Endothelial cell of umbilical vein (primary cell): Measurements from ENCODE around the gene TNKS1BP1. TPM values are rescaled to one million over a fixed set of nuclear protein-coding genes. Genes with fewer than 3 reads are reported as not detected.

Source experiments
- BruUV-seq: library from RNA; stranded (reverse); fragments of 400-500 nt; replicated peaks from 2 replicates; lab custom pipeline; 2021; lab: Mats Ljungman, UMichigan
- CTCF ChIA-PET: fragments of 300-600, 350-600 bp; sonication (Branson Sonifier 250); formaldehyde crosslinking; loops from one replicate; lab custom pipeline; 2021; ENCODE audit warnings: antibody characterized with exemption, inconsistent platforms; lab: Charles Lee
- POLR2A ChIA-PET: fragments of 300-600, 350-600 bp; sonication (Branson Sonifier 250); formaldehyde crosslinking; loops from one replicate; lab custom pipeline; 2021; ENCODE audit warnings: antibody characterized with exemption, inconsistent platforms; lab: Charles Lee
- DNase-seq: peaks from one replicate; pipeline ENCODE4 v3.0.0-alpha.2; 2011; ENCODE audit warnings: low read depth, low spot score
- FAIRE-seq: peaks from 2 replicates; lab custom pipeline; 2011; peaks lifted over from hg19 to GRCh38; lab: Jason Lieb, UNC
- H2AFZ ChIP-seq: 2 replicates; pipeline ENCODE4 v1.6.0; 2012; ENCODE audit warnings: low read depth, low read length, control low read depth, inconsistent platforms
- H3K27ac ChIP-seq: 2 replicates; pipeline ENCODE4 v1.5.1; 2011; ENCODE audit warnings: low read depth, mild to moderate bottlenecking, control low read depth, low read length, moderate library complexity; ENCODE audit not compliant: insufficient read depth
- H3K27me3 ChIP-seq, 2 experiments: 2 replicates each; pipeline versions ENCODE4 v1.6.0 to v1.6.1; 2011; ENCODE audit warnings: low read length in 2 of 2, mixed read lengths in 1 of 2; ENCODE audit not compliant: control insufficient read depth in 2 of 2, insufficient read depth in 2 of 2
- H3K36me3 ChIP-seq, 2 experiments: 2 replicates in 1 of 2; 3 replicates in 1 of 2; pipeline ENCODE4 v1.5.1; 2011; ENCODE audit warnings: low read length in 2 of 2, mild to moderate bottlenecking in 1 of 2, moderate library complexity in 1 of 2; ENCODE audit not compliant: control insufficient read depth in 2 of 2, insufficient read depth in 2 of 2; ENCODE audit errors: extremely low read depth in 1 of 2
- H3K4me1 ChIP-seq: 3 replicates; pipeline ENCODE4 v1.5.1; 2011; ENCODE audit warnings: mild to moderate bottlenecking, low read length; ENCODE audit not compliant: control insufficient read depth, insufficient read depth; ENCODE audit errors: extremely low read depth
- H3K4me2 ChIP-seq: 2 replicates; pipeline ENCODE4 v1.6.1; 2011; ENCODE audit warnings: low read length, control low read depth, mixed read lengths; ENCODE audit not compliant: insufficient read depth
- H3K4me3 ChIP-seq, 3 experiments: fragments of 200-600 bp in 1 of 3; sonication (generic), shearing (Covaris generic) in 1 of 3; replicated peaks in 1 of 3; 2 replicates each; pipeline ENCODE4 v1.5.1; 2011 to 2016; ENCODE audit warnings: control low read depth in 3 of 3, low read length in 3 of 3, mild to moderate bottlenecking in 2 of 3, inconsistent platforms in 1 of 3, low read depth in 1 of 3, moderate library complexity in 1 of 3; ENCODE audit not compliant: insufficient read depth in 1 of 3
- H3K79me2 ChIP-seq: 2 replicates; pipeline ENCODE4 v1.6.0; 2012; ENCODE audit warnings: low read length, inconsistent platforms; ENCODE audit not compliant: control insufficient read depth, insufficient read depth
- H3K9ac ChIP-seq: replicated peaks from 2 replicates; pipeline ENCODE3; 2011; ENCODE audit warnings: low read length, control low read depth; ENCODE audit not compliant: insufficient read depth; ENCODE audit errors: extremely low read depth
- H3K9me1 ChIP-seq: replicated peaks from 3 replicates; pipeline ENCODE4 v1.6.0; 2011; ENCODE audit warnings: mild to moderate bottlenecking, low read length; ENCODE audit not compliant: control insufficient read depth, insufficient read depth; ENCODE audit errors: extremely low read depth
- H3K9me3 ChIP-seq: replicated peaks from 2 replicates; pipeline ENCODE4 v1.5.1; 2012; ENCODE audit warnings: low read length, inconsistent platforms; ENCODE audit not compliant: control insufficient read depth, insufficient read depth
- H4K20me1 ChIP-seq: replicated peaks from 2 replicates; pipeline ENCODE3; 2011; ENCODE audit warnings: mild to moderate bottlenecking, low read length; ENCODE audit not compliant: control insufficient read depth, insufficient read depth; ENCODE audit errors: extremely low read depth
- FOS ChIP-seq: IDR thresholded peaks from 2 replicates; pipeline ENCODE4 v1.6.1; 2011; ENCODE audit warnings: mild to moderate bottlenecking, low read length, moderate library complexity, borderline replicate concordance; ENCODE audit not compliant: insufficient read depth
- GATA2 ChIP-seq: IDR thresholded peaks from 2 replicates; pipeline ENCODE4 v1.7.0; 2011; ENCODE audit warnings: low read depth, mild to moderate bottlenecking, moderate library complexity, mixed read lengths, low read length; ENCODE audit not compliant: insufficient read length, insufficient read depth
- JUN ChIP-seq: IDR thresholded peaks from 2 replicates; pipeline ENCODE4 v1.6.1; 2011; ENCODE audit warnings: borderline replicate concordance, low read depth; ENCODE audit not compliant: insufficient read length, insufficient read depth
- POLR2A ChIP-seq: IDR thresholded peaks from 2 replicates; pipeline ENCODE4 v1.6.1; 2012; ENCODE audit warnings: low read depth, mild to moderate bottlenecking, control low read depth, low read length
- POLR2AphosphoS5 ChIP-seq: IDR thresholded peaks from 2 replicates; pipeline ENCODE4 v1.6.1; 2012; ENCODE audit warnings: low read depth, mild to moderate bottlenecking, control low read depth, low read length, moderate library complexity; ENCODE audit not compliant: insufficient read depth
- dilution Hi-C: fragments of 300-500 bp; cut with MboI; formaldehyde crosslinking; loops from one replicate; pipeline ENCODE4 v1.15.0; 2019; ENCODE audit warnings: low sequenced_read_pairs; ENCODE audit not compliant: extremely low pct_ligation_motif_present
- intact Hi-C: fragments of 100-400 bp; cut with micrococcal nuclease; formaldehyde crosslinking; loops from one replicate; pipeline ENCODE4 v1.10.0; 2022
- polyA plus RNA-seq, 4 experiments: library from polyadenylated mRNA; depleted of rRNA in 3 of 4; stranded (reverse) in 3 of 4; unstranded in 1 of 4; fragments of >200 nt; gene quantifications; 2 replicates each; pipeline versions ENCODE4 v1.2.1 to v1.2.3, GENCODE V29; 2011 to 2012; ENCODE audit warnings: missing spikeins in 1 of 4
- total RNA-seq: library from RNA; stranded (reverse); gene quantifications from 2 replicates; pipeline ENCODE4 v1.2.3, GENCODE V29; 2021

Gene TNKS1BP1
- total and polyA plus RNA-seq, 2 donors (not counting 3 experiments of a cell fraction or from before 2014, with no cell fraction given) = 54.6 to 111 TPM

- peaks cover 18% of the 10 kb centered on the region for H3K4me1 ChIP-seq
- no peaks in the 10 kb centered on the region for H3K27me3 ChIP-seq
- DNase-seq (peak; percentile 96), FAIRE-seq (peak; percentile 96)
- TF ChIP-seq POLR2A (peak; percentile 81), FOS (peak; percentile 64), GATA2 (no peak), POLR2AphosphoS5 (peak; percentile 93), JUN (peak; percentile 24)
- peaks cover 11 to 36% of the 10 kb centered on the region in 2 experiments for H3K36me3 ChIP-seq
- H3K4me2 ChIP-seq = peak overlapping the region; percentile 56
- no peaks in the 10 kb centered on the region for H3K9me3 ChIP-seq
- H3K27ac ChIP-seq = peak overlapping the region; percentile 53
- intact Hi-C loops = loop anchor here (1.0 to 10.0 kb wide), 6 partner anchors 14 to 1263 kb away; partner anchors contain the start of genes LPXN, SSRP1 and ZFP91
- ChIA-PET POLR2A (interaction anchor here (0.8 to 2.9 kb wide), 7 partner anchors 9 to 114 kb away, joined by 3 to 23 read pairs (median 8); partner anchors contain the start of gene TNKS1BP1), CTCF (interaction anchor here (0.6 to 2.9 kb wide), 10 partner anchors 13 to 470 kb away, joined by 3 to 37 read pairs (median 5); partner anchors contain the start of genes SSRP1 and TNKS1BP1)
- dilution Hi-C loops = no loop called here
- H3K9ac ChIP-seq = peak overlapping the region; percentile 26
- no peaks in the 10 kb centered on the region for H4K20me1 ChIP-seq
- H3K4me3 ChIP-seq = peak overlapping the region; percentile 0 to 56 (median 24)
- H3K79me2 ChIP-seq = peaks cover 38% of the 10 kb centered on the region
- no peaks in the 10 kb centered on the region for H3K9me1 ChIP-seq
- no TSS peak for BruUV-seq
- no peak overlapping the region for H2AFZ ChIP-seq
Observed at GRCh38 chr11:57311109-57311936, 13.4 kb downstream of the TNKS1BP1 start.
